Skin of body (tissue), 2 donors: ENCODE measurements around the gene SLC6A15. TPM values are rescaled to one million over a fixed set of nuclear protein-coding genes. Genes with fewer than 3 reads are reported as not detected.

Experiments used
- DNase-seq: peaks from one replicate; lab custom pipeline; 2025; lab: John Stamatoyannopoulos, UW
- total RNA-seq: library from RNA; depleted of rRNA; stranded (reverse); fragments of >200 nt; gene quantifications from one replicate; pipeline ENCODE4 v1.2.3, GENCODE V29; 2014

The SLC6A15 gene
- total RNA-seq, 1 donor from 2014 or later: 1.2 TPM

- DNase-seq: no peak
Measured at GRCh38 chr12:84874825-84875139, 37.8 kb downstream of the SLC6A15 start.

- peak; percentile 34 for DNase-seq
Measured at GRCh38 chr12:84874125-84874824, 38.3 kb downstream of the SLC6A15 start.

GRCh38 chr12:84862186-84862585, 50.4 kb downstream of the SLC6A15 start:
- DNase-seq: no peak

DNA sequence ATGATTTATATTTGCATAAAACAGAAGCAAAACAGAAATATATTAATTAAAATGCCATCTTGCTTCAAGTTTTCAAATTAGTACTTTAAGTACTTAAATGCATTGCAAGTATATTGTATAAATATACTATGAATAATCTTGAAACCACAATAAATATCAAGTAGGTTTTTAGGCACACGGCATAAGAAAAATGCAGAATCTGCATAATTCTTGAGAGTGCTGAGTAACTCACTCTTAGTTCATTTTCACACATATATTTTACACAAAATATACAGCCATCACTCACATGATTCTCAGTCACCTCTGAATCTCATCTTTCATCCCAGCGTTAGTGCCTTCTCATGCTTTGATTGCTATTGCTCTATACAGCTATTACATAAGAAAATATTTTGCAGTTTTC, 51.9 kb downstream of the SLC6A15 start:
- DNase-seq: no peak

DNA sequence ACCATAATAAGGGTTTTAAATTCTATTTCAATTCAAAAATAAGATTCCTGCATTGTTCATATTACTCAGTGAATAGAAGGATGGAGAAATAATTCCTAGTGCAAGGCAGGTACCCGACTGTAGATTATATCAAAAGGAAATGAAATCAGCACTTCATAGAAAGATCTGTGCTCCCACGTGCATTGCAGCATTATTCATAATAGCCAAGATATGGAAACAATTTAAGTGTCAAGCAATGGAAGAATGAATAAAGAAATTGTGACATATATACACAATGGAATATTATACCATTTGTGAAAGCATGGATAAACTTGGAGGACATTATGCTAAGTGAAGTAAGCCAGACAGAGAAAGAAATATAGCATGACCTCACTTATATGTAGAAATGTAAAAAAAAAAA, 53.8 kb downstream of the SLC6A15 start:
- DNase-seq: no peak

DNA sequence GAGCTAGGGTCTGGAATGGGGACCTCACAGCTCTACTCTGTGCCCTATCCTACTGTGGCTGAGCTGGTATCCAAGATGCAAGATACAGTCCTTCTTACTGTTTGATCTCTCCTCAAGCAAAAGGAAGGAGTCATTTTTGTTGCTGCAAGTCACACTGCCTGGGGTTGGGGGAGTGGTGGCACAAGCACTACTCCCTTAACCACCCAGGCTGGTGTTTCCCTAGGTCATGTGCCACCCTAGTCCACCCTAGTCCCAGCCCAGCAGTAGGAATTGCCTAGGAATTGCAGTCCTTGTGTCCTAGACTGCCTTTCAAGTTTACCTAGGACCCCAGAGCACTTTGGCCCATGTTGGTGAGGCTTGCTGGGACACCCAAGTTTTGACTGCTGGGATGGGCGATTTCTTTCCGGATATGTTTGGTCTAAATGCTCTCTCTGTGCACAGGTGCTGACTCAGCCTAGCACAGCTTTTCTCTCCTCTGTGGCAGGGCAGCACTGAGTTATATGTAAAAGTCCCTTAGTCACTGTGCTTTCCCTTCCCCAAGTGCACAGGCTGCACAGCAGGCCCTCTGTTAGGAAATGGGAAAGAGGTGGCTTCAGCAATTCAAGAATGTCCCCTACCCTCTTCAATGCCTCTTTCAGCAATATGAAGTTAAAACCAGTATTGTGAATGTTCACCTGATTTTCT, 54.9 kb downstream of the SLC6A15 start:
- DNase-seq: no peak

DNA sequence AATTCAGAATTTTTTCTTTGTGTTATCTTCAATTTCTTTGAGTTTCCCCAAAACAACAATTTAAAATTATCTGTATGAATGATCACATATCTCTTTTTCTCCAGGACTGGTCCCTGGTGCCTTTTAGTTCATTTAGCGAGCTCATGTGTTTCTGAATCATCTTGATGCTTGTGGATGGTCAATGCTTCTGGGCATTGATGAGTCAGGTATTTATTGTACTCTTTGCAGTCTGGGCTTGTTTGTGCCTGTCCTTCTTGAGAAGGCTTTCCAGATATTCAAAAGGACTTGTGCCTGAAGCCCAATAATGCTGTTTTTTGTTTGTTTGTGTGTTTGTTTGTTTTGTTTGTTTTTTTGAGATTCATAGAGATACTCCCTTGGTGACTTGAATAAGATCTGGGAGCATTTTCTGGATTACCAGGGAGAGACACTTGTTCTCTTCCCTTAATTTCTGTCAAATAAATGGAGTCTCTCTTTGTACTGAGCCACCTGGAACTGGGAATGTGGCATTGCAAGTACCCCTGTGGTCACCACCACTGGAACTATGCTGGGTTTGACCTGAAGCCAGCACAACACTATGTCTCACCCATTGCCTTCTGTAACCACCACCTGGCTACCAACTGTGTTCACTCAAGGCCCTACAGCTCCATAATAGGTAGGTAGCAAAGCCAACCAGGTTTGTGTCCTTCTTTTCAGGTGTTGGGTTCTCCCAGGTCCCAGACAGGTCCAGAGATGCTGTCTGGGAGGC, 56.3 kb downstream of the SLC6A15 start:
- no peak for DNase-seq

- no peak for DNase-seq
Measured at GRCh38 chr12:84843593-84844144, 68.9 kb downstream of the SLC6A15 start.

GRCh38 chr12:84842406-84843013, 70.1 kb downstream of the SLC6A15 start:
- peak; percentile 75 for DNase-seq

DNA sequence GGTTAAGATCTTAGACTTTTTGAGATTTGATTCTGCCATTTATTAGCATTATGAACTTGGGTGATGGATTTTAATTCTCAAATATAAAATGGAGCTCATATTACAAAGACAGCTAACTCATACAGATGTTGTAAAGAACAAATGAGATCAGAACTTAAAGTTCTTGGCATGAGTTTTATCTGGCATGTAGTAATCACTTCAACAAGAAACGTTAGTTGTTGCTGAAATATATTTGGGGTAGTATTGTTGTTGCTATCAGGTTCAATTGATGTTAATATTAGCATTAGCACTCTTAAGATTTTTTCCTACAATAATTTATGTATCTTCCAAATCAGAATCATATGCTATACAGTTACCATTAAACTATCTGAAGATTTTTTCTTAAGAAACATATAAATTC, 71.0 kb downstream of the SLC6A15 start:
- DNase-seq: peak; percentile 20

DNA sequence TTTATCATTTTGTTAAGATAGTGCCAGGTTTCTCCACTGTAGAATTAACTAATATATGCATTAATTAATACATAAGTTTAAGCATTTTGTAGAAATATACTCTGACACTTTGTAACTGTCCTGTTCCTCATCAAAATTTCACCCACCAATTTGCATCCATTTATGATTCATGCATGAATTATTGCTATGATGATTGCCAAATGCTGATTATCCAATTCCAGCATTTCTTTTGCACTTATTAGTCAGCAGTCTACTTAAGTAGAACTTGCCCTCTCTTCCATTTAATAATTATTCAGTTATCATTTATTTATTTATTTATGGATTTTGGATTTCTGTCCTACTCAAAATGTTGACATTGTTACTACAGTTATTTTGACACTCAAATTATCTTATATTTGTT, 72.2 kb downstream of the SLC6A15 start:
- no peak for DNase-seq

- DNase-seq: no peak
Measured at GRCh38 chr12:84826925-84827324, 85.7 kb downstream of the SLC6A15 start.

DNA sequence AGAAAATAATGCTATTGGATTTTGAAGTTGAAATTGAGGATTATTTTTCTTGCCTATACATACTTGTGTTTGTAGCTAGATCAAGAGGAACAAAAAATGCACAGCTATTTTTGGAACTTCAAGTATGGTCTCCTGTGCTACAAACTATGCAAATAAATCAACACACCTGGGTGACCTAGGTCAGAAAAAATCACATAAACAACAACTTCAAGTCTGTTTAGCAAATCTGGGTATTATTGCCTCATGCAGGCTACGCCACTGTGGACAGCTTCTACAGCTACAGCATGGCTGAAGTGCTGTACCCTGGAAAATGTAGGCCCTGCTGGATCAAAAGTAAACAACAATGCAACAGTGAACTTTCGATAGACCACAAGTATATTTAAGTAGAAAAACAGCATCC, 87.5 kb downstream of the SLC6A15 start:
- no peak for DNase-seq

DNA sequence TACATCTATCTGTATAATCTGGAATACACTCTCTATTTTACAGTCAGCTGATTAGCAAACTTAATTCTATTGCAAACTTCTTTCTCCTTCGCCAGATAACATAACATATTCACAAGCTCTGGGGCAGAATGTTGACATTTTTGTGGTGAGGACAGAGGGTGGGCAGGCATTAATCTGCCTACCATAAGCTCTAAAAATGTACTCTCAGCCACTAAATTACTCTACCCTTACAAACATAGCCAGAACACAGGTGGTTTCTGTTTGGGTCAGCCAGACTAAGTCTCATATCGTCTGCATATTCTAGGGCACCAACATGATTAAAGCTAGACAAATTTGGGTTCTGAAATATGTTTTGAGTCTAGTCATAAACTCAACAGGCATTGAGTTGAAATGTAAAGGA, 90.1 kb downstream of the SLC6A15 start:
- DNase-seq: no peak

GRCh38 chr12:84816916-84817695, 95.5 kb downstream of the SLC6A15 start:
- no peak for DNase-seq

DNA sequence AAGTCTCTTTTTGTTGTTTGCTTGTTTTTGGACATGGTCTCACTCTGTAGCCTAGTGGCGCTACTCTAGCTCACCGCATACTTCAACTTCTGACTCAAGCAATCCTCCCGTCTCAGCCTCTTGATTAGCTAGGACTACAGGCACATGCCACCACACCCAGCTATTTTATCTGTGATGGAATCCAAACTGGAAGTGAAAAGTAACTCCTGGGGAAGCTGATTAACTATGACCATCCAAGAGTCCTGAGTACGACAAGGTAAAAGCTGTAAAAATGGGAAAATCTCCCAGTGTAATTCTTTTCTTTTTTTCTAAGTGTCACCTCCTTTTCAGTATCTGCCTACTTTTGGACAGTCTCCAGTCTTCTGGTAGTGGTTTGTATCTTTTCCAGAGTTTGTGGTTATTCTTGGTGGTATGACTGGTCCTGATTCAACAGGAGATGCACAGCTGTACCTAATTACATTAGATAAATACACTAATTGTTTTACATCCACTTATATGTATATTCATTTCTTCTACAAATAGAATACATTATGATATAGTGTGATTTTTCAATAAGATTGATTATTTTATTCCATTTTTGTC, 97.8 kb downstream of the SLC6A15 start:
- DNase-seq: no peak

GRCh38 chr12:84813780-84814663, 98.6 kb downstream of the SLC6A15 start:
- DNase-seq: no peak

DNA sequence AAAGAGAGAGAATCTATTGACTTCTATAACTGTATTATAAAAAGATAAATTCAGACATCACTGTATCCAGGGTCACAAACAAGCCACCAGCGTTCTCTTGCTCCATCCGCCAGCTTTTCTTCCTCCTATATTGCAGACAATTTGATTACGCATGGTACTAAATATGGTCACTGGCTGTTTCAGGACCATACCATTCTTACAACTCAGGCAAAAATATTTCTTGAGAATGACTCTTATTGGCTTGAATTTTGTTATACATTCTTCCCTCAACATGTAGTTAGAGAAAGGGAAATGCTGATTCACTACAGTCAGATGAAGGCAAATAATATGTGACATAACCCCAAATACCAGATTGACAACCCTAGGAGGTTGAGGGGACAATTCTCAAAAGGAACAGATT, 101.3 kb downstream of the SLC6A15 start:
- DNase-seq: no peak

GRCh38 chr12:84810611-84811010, 102.0 kb downstream of the SLC6A15 start:
- peak; percentile 60 for DNase-seq
